HG03139 (cell line): ENCODE measurements around the gene TBC1D13.

Source experiments
- ATAC-seq: cut with Tn5 transposase; IDR thresholded peaks from one replicate; pipeline ENCODE4 v1.9.1; 2021; ENCODE audit not compliant: unreplicated experiment

The TBC1D13 gene

DNA sequence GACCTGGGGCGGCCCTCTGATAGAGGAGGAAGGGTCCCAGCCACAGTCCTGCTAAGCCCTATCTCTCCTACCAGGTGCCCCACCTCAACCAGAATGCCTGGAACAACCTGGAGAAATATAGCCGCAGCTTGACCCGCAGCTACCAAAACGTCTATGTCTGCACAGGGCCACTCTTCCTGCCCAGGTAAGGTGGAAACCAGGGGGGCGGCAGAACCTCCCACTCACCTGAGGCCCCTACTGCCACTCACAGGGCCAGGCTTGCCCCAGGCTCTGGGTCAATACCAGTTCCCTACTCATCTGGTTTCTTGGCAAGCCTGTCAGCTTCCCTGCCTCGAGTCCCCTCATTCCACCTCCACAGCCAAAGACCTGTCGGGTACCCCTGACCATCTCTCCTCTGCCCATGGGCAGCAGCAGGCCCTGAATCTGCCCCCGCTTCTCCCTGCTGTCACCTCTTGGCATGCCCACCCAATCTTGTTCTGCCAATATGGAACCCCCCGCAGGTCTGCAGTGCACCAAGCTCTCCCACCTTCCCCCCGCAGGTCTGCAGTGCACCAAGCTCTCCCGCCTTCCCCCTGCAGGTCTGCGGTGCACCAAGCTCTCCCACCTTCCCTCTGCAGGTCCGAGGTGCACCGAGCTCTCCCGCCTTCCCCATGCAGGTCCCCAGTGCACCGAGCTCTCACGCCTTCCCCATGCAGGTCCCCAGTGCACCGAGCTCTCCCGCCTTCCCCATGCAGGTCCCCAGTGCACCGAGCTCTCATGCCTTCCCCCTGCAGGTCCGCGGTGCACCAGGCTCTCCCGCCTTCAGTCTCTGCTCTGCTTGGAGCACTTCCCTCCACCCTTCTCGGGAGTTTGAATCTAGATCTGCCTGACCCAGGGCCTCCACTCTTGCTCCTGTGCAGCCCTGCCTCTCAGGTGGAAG lies 33.9 kb downstream of the TBC1D13 start:
- ATAC-seq = no peak

- no peak for ATAC-seq
Measured at GRCh38 chr9:128821584-128822406, 34.7 kb downstream of the TBC1D13 start.

- no peak for ATAC-seq
Measured at GRCh38 chr9:128822407-128823042, 35.5 kb downstream of the TBC1D13 start.

DNA sequence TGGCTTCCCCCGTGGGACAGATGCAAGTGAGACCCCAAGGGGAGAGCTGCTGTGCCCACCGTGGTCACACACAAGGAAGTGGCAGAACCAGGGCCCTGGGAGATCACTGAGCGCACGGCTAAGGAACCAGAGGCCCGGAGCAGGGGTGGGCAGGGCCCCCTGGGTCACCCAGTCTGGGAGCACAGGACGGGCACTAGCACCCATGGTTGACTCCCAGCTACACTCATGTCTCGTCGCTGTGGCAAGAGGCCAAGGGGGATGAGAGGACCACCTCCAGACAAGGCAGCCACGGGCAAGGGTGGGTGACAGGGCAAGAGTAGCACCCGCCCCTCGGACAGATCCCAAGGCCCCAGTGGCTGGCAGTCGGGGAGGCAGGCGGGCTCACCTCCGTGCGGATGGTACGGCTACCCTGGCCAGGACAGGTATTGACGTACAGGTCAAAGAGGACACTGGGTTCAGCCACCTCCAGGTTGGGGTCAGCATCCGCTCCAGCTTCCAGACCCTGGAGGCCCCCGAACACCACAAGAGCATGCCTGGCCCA lies 36.4 kb downstream of the TBC1D13 start:
- no peak for ATAC-seq

- ATAC-seq = no peak
Measured at GRCh38 chr9:128823903-128824406, 36.9 kb downstream of the TBC1D13 start.

DNA sequence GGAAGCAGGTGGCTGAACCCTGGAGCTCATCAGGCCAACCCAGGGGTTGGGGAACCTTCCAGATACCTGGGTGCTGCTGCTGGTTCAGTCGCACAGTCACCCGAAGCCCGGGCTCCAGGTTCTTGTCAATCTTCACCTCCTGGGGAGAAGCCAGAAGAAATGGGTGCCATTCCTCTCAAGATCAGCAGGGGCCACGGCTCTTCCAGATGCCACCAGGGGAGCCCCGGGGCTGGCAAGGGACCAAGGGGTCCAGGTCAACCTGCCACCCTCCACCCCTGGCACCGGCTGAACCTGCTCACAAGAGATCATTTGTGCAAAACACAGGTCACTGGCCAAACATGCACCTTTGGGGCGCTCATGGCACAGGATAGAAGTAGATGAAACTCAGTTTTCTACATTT lies 37.9 kb downstream of the TBC1D13 start:
- no peak for ATAC-seq

DNA sequence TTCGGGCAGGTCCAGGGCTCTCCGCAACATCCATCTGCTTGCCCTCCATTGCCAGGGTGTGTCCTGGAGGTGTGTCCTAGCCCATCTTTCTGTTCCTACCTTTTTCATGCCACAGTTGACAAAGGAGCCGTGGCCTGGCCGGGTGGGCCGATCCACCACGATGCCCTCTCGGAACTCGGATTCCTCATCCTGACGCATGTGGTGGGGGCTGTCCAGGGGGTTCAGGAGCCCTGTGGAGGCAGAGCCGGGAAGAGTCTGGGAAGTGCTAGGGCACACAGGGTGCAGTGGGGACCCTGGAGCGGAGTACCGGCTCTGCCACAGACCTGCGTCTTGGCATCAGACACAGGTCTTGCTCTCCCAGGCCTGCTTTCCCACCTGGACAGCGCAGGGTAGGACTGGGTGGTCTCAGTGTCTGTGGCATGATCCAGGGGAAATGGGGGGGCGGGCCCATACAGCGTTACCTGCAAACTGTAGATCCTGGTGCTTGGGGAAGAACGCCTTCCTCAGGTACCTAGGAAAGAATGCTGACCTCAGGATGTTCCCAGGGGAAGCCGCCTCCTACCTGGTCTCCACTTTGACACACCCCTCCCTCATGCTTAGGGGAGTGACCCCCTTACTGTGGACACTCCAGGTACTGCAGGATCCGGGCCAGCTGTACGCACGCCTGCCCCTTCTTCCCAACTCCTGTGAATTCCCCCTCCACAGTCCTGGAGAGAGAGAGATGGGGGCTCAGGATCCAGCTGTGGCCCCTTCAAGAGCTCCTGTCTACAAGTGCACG lies 39.1 kb downstream of the TBC1D13 start:
- no peak for ATAC-seq

DNA sequence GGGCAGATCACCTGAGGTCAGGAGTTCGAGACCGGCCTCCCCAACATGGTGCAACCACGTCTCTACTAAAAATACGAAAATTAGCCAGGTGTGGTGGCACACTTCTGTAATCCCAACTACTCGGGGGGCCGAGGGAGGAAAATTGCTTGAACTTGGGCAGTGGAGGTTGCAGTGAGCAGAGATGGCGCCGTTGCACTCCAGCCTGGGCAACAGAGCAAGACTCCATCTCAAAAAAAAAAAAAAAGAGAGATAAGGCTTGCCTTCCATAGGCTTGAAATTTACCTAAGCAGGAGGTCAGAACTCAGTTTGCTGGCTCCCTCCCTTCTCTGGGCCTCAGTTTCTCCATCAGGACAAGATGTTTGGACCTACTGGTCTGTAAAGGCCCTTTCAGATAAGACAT lies 41.2 kb downstream of the TBC1D13 start:
- ATAC-seq = no peak

GRCh38 chr9:128828719-128829452 lies 41.8 kb downstream of the TBC1D13 start:
- no peak for ATAC-seq

DNA sequence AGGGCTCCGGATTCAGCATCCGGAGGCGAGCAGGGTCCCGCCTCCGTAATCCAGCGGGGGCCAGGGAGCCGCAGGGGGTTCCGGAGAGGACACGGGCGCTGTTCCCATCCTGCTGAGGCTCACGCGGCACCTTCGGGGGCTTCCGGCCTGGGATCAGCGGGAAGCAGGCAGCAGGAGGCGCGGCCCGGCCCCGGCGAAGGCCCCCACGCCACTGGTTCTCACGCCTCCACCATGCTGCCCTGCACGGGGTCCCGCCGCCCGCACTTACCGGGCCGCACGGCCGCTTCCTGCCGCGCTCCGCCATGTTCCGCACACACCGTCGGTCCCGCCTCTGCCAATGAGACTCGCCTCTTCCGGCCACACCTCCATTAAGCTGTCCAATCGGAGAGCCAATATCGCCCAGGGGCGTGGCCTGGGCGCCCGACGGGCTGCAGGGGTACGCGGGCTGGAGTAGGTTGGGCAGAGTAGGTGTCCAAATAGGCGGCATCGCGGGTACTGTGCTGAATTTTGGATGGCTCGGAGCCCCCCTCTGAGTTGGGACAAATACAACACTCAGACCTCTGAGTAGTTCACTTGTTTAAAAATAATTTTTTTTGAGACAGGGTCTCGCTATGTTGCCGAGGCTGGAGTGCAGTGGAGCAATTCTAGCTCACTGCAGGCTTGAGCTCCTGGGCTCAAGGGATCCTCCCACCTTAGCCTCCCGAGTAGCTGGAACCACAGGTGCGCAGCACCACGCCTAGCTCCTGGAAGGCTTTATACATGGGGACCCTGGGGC lies 42.6 kb downstream of the TBC1D13 start, which contains the start of gene SPOUT1:
Gene SPOUT1 (minus strand): TSS at position 318 of the 775 bp plus-strand sequence. CDS start 14 bp downstream, at position 304.
- peak; percentile 97 for ATAC-seq

DNA sequence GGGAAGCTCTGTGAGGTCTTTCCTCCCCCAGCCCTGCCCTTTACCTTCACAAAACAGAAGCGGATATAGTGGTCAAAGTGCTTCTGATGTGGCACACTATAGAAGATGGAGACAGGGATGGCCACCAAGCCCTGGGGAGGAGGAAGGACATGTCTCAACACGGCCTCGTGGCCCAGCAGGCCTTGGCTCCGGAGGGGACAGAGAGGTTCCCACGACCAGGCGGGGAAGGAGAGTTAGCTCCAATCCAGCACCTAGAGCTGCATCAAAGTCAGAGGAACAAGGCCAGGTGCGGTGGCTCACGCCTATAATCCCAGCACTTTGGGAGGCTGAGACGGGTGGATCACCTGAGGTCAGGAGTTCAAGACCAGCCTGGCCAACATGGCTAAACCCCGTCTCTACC lies 46.6 kb downstream of the TBC1D13 start:
- no peak for ATAC-seq

DNA sequence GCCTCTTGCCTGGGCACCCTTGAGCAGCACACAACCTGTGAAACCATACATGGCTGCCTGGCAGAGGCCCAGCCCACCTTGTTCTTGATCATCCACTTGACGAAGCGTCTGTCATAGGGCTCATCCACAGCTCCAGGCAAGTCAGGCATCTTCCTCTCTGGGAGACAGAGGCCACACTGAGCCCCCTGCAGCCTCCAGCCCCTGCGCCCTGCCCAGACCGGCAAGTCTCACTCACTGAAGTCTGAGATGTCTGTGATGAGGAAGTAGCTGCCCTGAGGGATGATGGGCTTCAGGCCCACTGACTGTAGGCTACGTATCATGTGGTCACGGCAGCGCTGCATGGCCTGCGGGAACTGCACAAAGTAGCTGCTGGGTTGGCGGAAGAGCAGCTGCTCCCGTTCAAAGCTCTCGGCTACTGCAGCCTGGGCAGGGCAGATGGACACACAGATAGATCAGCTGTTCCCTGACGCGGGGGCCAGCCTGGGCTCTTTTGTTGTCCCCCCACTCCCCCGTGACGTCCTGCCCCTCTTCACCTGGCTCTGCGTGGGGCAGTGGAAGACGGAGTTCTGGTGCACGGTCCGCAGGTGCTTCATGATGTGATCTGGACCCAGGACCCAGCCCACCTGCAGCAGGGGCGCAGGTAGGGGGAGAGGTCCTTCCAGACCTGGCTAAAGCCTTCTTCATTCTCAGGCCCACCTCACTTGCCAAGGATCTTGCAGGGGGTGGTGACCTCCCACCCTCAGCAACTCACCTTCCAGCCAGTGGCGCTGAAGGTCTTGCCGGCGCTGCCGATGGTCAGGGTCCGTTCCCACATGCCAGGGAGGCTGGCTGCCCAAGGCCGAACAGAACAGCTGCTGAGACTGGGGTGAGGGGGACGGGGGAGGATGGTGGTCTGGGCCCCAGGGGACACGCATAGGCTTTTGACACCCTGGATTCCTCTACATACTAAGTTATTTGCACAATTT lies 48.5 kb downstream of the TBC1D13 start:
- ATAC-seq = no peak

DNA sequence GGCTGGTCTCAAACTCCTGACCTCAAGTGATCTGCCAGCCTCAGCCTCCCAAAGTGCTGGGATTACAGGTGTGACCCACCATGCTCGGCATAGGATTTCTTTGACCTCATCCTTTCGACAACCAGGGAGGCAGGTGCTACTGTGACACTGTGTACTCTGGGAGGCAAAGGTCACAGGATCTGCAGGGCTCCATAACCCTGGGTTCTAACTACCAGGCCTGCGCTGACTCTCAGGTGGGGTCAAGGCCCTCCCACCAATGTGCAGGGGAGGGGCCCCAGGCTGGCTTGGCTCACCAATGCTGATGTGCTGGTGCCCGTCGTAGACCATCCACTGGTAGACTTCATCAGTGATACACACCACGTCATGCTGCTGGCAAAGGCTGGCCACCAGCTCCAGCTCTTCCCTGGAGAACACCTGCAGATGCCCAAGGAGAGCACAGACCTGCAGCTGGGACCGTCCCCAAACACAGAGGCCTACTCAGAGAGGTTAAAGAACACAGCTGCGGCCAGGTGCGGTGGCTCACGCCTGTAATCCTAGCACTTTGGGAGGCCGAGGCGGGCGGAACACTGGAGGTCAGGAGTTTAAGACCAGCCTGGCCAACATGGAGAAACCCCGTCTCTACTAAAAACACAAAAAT lies 49.6 kb downstream of the TBC1D13 start:
- no peak for ATAC-seq

GRCh38 chr9:128838338-128838737 lies 51.3 kb downstream of the TBC1D13 start:
- no peak for ATAC-seq

DNA sequence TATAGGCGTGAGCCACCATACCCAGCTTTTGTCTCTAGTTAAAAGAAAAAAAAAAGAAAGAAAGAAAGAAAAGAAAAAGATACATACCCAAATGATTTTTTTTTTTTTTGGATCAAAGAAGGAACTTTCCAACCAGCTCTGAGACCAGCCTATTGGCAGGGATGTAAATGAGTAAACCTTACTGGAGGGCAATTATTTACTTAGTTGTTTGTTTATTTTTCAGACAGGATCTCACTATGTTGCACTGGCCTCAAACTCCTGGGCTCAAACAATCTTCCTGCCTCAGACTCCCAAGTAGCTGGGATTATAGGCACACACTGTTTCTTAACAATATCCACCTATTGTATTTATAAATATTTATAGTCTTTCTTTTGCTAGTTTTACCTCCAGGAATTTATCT lies 53.5 kb downstream of the TBC1D13 start:
- no peak for ATAC-seq

GRCh38 chr9:128841694-128842492 lies 54.8 kb downstream of the TBC1D13 start:
- ATAC-seq = no peak
